Parathyroid adenoma (tissue), 2 donors: ENCODE measurements around the gene MYLK3.

Experiments used
- H2AFZ ChIP-seq: fragments of 300-600 bp; sonication (generic); one replicate; pipeline ENCODE4 v1.7.0; 2017; ENCODE audit warnings: antibody characterized with exemption, mild to moderate bottlenecking
- H3K27ac ChIP-seq: fragments of 300-600 bp; sonication (generic); one replicate; pipeline ENCODE4 v1.7.0; 2017
- H3K27me3 ChIP-seq: fragments of 300-600 bp; sonication (generic); one replicate; pipeline ENCODE4 v1.7.0; 2017; ENCODE audit warnings: low read length; ENCODE audit not compliant: control insufficient read depth, insufficient read depth
- H3K36me3 ChIP-seq: fragments of 300-600 bp; sonication (generic); one replicate; pipeline ENCODE4 v1.7.0; 2017; ENCODE audit warnings: low read length; ENCODE audit not compliant: control insufficient read depth, insufficient read depth
- H3K4me1 ChIP-seq: fragments of 300-600 bp; sonication (generic); one replicate; pipeline ENCODE4 v1.7.0; 2017; ENCODE audit warnings: control low read depth
- H3K4me2 ChIP-seq: fragments of 300-600 bp; sonication (generic); one replicate; pipeline ENCODE4 v1.7.0; 2017; ENCODE audit warnings: low read length
- H3K4me3 ChIP-seq: fragments of 300-600 bp; sonication (generic); one replicate; pipeline ENCODE4 v1.7.0; 2017; ENCODE audit warnings: low read depth, low read length
- H3K79me2 ChIP-seq: fragments of 300-600 bp; sonication (generic); one replicate; pipeline ENCODE4 v1.7.0; 2017; ENCODE audit warnings: control low read depth
- H3K9ac ChIP-seq: fragments of 300-600 bp; sonication (generic); one replicate; pipeline ENCODE4 v1.7.0; 2017; ENCODE audit warnings: mild to moderate bottlenecking
- H3K9me3 ChIP-seq: fragments of 300-600 bp; sonication (generic); one replicate; pipeline ENCODE4 v1.7.0; 2017; ENCODE audit warnings: low read length; ENCODE audit not compliant: control insufficient read depth
- TF ChIP-seq, protein P1 (sequence below): fragments of 300-600 bp; sonication (generic); IDR thresholded peaks from one replicate; pipeline ENCODE4 v1.7.0; 2017; ENCODE audit warnings: antibody characterized with exemption, mild to moderate bottlenecking
- donor health status: primary hyperparathyroidism.

Gene MYLK3

DNA sequence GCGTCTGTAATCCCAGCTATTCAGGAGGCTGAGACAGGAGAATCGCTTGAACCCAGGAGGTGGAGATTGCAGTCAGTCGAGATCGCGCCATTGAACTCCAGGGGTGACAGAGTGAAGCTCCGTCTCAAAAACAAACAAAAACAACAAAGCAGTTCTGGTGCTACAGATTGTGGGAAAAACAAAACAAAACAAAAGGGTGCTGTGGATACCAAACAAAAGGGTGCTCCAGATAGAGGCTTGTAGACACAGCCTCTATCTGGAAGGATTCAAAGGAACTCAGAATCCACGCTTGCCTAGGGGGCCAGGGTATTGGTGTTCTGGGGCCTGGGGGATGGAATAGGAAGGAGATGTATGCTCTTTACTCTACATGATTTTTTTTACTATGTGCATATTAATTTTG lies 2.5 kb downstream of the MYLK3 start:
- H3K36me3 ChIP-seq: no peaks in the 10 kb centered on the region
- no peak overlapping the region for H3K4me3 ChIP-seq
- no peaks in the 10 kb centered on the region for H3K9me3 ChIP-seq
- H3K4me1 ChIP-seq: peaks cover 3% of the 10 kb centered on the region
- H3K27ac ChIP-seq: no peak overlapping the region
- no peak overlapping the region for H3K9ac ChIP-seq
- H2AFZ ChIP-seq: no peak overlapping the region
- H3K4me2 ChIP-seq: no peak overlapping the region
- H3K79me2 ChIP-seq: no peaks in the 10 kb centered on the region
- no peaks in the 10 kb centered on the region for H3K27me3 ChIP-seq
- TF ChIP-seq, protein P1, sequence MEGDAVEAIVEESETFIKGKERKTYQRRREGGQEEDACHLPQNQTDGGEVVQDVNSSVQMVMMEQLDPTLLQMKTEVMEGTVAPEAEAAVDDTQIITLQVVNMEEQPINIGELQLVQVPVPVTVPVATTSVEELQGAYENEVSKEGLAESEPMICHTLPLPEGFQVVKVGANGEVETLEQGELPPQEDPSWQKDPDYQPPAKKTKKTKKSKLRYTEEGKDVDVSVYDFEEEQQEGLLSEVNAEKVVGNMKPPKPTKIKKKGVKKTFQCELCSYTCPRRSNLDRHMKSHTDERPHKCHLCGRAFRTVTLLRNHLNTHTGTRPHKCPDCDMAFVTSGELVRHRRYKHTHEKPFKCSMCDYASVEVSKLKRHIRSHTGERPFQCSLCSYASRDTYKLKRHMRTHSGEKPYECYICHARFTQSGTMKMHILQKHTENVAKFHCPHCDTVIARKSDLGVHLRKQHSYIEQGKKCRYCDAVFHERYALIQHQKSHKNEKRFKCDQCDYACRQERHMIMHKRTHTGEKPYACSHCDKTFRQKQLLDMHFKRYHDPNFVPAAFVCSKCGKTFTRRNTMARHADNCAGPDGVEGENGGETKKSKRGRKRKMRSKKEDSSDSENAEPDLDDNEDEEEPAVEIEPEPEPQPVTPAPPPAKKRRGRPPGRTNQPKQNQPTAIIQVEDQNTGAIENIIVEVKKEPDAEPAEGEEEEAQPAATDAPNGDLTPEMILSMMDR: no peak

DNA sequence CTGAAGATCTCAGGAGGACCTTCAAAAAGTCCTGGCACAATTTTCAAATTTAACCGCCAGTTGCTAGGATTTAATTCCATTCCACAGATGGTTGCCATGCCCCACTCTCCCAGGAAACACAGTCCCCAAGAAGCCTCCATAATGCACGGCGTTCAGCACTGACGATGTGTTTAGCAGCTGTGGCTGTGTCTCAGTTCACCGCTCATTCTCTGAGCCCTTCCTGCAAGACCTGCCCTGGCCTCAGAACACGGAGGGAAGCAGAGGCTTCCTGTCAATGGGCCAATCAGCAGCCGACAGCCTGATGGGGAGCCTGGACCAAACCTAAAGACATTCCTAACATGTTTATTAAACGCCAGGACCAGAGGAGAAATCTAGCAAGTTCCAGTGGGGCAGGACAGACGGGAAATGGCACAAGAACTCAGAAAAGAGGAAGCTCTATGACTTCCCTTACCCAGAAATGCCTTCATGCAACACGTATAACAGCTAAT lies 4.9 kb downstream of the MYLK3 start:
- no peak overlapping the region for H3K9ac ChIP-seq
- no peak overlapping the region for H3K27ac ChIP-seq
- H3K4me2 ChIP-seq: no peak overlapping the region
- H3K27me3 ChIP-seq: no peaks in the 10 kb centered on the region
- TF ChIP-seq, protein P1: no peak
- no peaks in the 10 kb centered on the region for H3K4me1 ChIP-seq
- no peaks in the 10 kb centered on the region for H3K79me2 ChIP-seq
- no peak overlapping the region for H3K4me3 ChIP-seq
- peak overlapping the region; percentile 9 for H2AFZ ChIP-seq
- no peaks in the 10 kb centered on the region for H3K36me3 ChIP-seq
- no peaks in the 10 kb centered on the region for H3K9me3 ChIP-seq

DNA sequence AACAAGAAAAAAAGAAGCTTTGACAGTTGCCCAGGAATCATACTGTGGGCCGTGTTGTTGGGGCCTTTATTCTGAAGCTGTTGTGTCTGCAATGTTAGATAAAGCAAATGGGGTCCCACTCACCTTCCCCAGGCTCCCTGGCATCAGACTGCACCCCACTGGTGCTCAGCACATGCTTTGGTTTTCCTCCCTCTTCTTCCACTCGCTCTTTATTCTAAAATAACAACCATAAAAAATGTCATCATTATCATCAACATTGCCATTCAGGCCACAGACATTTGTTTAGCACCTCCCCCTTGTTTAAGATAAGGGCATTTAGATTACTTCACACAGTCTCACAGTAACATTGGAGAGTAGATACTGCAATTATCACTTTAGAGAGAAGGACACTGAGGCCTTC lies 8.2 kb downstream of the MYLK3 start:
- H3K4me1 ChIP-seq: no peaks in the 10 kb centered on the region
- H2AFZ ChIP-seq: no peak overlapping the region
- no peak overlapping the region for H3K9ac ChIP-seq
- H3K27me3 ChIP-seq: no peaks in the 10 kb centered on the region
- H3K79me2 ChIP-seq: no peaks in the 10 kb centered on the region
- no peak overlapping the region for H3K4me3 ChIP-seq
- no peak overlapping the region for H3K4me2 ChIP-seq
- no peaks in the 10 kb centered on the region for H3K36me3 ChIP-seq
- H3K27ac ChIP-seq: no peak overlapping the region
- H3K9me3 ChIP-seq: no peaks in the 10 kb centered on the region
- TF ChIP-seq, protein P1: no peak

DNA sequence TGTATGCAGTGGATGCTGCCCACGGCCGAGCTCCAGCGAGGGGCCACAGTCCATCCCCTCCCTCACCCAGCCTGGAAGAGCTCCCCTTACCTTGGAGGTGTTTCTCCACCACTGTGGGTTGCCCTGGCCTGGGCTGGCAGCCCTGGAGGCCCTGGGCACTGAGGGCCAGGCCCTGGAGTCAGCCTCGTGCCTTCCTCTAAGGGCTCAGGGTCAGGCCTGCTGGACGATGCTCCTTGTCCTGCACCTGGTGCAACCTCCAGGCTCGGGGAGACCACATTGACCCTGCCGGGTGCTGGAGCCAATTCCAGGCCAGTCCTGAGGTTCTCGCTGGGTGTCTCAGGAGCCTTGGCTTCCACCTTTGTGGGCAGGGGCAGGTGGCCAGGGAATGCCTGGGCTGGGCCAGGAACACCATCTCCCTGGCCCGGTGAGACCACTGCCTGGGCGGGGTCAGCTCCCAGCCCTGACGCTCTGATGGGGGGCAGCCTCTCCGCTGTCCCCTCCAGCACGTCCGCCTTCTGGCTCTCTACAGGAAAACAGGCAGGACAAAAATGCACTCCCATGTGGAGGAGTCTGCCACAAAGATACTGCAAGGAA lies 10.4 kb downstream of the MYLK3 start:
- TF ChIP-seq, protein P1: no peak
- Histone ChIP-seq H3K27ac (no peak overlapping the region), H3K79me2 (no peaks in the 10 kb centered on the region), H3K4me3 (no peak overlapping the region), H3K9me3 (no peaks in the 10 kb centered on the region), H3K27me3 (no peaks in the 10 kb centered on the region), H2AFZ (no peak overlapping the region), H3K4me2 (no peak overlapping the region), H3K9ac (no peak overlapping the region), H3K36me3 (no peaks in the 10 kb centered on the region), H3K4me1 (no peaks in the 10 kb centered on the region)

DNA sequence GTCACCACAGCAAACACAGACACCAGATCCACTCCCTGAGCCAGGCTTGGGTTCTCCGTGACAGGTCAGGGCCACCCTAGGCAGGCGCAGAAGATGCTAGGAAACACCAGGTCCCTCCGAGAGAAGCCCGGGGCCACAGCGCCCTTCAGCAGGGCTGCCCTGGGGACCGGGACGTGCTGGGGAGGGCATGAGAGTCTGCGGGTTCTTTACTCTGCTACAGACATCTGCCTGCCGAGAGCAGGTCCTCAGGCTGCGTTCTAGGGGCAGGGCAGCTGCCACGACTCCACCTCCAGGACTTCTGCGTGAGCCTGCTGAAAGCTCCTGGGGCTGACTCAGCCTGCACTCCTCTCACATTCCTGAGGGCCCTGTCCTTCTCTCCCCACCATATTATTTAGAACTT lies 11.4 kb downstream of the MYLK3 start:
- no peak overlapping the region for H3K9ac ChIP-seq
- no peaks in the 10 kb centered on the region for H3K4me1 ChIP-seq
- H3K9me3 ChIP-seq: no peaks in the 10 kb centered on the region
- no peak overlapping the region for H3K27ac ChIP-seq
- H3K79me2 ChIP-seq: no peaks in the 10 kb centered on the region
- TF ChIP-seq, protein P1: no peak
- H3K36me3 ChIP-seq: no peaks in the 10 kb centered on the region
- no peak overlapping the region for H2AFZ ChIP-seq
- no peak overlapping the region for H3K4me2 ChIP-seq
- H3K4me3 ChIP-seq: no peak overlapping the region
- no peaks in the 10 kb centered on the region for H3K27me3 ChIP-seq
